ENCODE measurements around the gene SNRPD3.

GRCh38 chr22:24587948-24588347 is 32.1 kb downstream of the SNRPD3 start:
- TF ChIP-seq CTCF (conservative IDR thresholded peaks at IDR 0.05; ENCODE audit: low read length) (no peak), EZH2phosphoT487 (IDR thresholded peaks at IDR 0.05; ENCODE audit: borderline replicate concordance) (no peak)

All from Loucy (cell line).